Lung microvascular endothelial cell (primary cell): ENCODE measurements around the gene MMP24. TPM values are rescaled to one million over a fixed set of nuclear protein-coding genes. Genes with fewer than 3 reads are reported as not detected.
"Not testable (repeated sequence)": the region's sequence is repeated elsewhere in the genome, so short reads cannot be mapped to it uniquely, and the experiment has no call there.

Source experiments
- DNase-seq, 2 donors: peaks; one replicate each; pipeline versions ENCODE4 v3.0.0 to v3.0.0-alpha.2; 2010; ENCODE audit warnings: low read depth in 2 of 2
- total RNA-seq: library from RNA; depleted of rRNA; stranded (reverse); fragments of >200 nt; gene quantifications from 2 replicates; pipeline ENCODE4 v1.2.1, GENCODE V29; 2014

The MMP24 gene
- under 0.01 and 0.20 TPM in 2 replicates for total RNA-seq

- no peak for DNase-seq
These were observed at the start of gene MMP24 for GRCh38 chr20:35226126-35226883. MMP24 (plus strand) TSS chr20:35226690; CDS start chr20:35226739, 49 bp downstream.

GRCh38 chr20:35179292-35180212 is 46.9 kb upstream of the MMP24 start:
- no peak for DNase-seq

DNA sequence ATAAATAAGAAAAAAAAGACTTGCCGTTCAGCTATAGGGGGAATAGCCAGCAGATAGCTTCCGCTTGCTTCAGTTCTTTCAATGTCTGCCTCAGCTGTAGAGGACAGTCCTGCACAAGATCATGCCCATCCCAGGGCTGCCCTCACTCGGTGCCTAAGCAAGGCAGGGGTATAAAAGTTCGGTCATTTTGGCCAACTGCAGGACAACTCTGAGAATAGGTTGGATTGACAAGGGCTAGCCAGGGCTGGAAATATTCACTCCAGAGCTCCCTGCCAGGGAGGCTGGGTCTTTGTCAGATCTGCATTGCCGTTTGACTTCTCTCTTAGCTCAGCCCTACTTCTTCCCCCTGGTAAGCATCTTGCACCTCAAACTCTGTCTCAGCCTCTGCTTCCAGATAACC is 46.2 kb upstream of the MMP24 start:
- DNase-seq: no peak

DNA sequence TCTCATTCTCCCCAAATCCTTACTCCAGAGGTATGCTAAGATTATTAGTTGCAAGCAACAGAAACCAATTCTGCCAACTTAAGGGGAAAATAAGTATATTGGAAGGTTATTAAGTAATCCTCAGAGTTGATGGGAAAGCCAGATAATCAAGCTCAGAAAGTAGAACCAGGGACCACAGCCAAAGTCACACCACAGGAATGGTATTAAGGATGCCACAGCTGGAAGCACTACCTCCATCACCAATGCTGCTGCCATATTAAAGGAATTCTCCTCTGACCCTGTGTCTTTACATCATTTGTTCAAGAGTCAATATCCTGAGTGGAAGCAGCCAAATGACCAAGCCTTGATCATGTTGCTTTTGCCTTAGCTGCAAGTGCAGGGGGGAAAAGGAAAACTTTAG is 44.8 kb upstream of the MMP24 start:
- no peak for DNase-seq

GRCh38 chr20:35186691-35187289 is 39.7 kb upstream of the MMP24 start:
- not testable (repeated sequence) for DNase-seq

DNA sequence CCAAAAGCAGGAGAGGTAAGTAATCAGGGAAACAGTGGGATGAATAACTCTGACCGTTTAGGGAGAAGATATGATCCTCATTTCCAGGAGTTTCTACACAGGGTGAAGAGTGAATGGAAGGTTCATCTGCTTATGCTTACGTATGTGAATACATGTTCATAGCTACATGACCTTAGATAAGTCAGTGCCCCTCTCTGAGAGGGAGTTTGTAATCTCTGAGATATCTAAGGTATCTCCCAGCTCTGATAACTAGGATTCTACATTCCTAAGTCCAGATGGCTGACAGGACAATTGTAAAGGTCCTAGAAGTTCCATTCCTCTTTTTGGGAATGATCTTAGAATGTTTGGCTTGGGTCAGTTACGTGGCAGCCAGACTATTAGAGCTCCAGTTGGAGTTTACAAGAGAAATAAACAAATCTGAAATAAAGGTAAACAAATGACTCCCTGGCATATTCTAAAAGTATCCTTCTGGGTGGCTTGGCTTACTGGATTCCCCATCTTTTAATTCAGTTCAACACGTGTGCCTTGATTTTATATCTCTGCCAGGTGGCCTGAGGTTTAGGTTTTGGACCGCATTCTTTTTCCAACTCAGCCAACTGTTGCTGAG is 38.8 kb upstream of the MMP24 start:
- no peak for DNase-seq

GRCh38 chr20:35189223-35189622 is 37.3 kb upstream of the MMP24 start:
- not testable (repeated sequence) for DNase-seq

- peak in 1 of 2 donors; percentile 34 for DNase-seq
These were observed 35.9 kb upstream of the MMP24 start for GRCh38 chr20:35190556-35190955.

GRCh38 chr20:35191419-35192117 is 34.9 kb upstream of the MMP24 start:
- no peak for DNase-seq

- no peak for DNase-seq
These were observed 34.2 kb upstream of the MMP24 start for GRCh38 chr20:35192118-35192872.

- not testable (repeated sequence) for DNase-seq
These were observed 33.3 kb upstream of the MMP24 start for GRCh38 chr20:35193031-35193791.

- DNase-seq: no peak
These were observed 30.2 kb upstream of the MMP24 start for GRCh38 chr20:35196313-35196712.

DNA sequence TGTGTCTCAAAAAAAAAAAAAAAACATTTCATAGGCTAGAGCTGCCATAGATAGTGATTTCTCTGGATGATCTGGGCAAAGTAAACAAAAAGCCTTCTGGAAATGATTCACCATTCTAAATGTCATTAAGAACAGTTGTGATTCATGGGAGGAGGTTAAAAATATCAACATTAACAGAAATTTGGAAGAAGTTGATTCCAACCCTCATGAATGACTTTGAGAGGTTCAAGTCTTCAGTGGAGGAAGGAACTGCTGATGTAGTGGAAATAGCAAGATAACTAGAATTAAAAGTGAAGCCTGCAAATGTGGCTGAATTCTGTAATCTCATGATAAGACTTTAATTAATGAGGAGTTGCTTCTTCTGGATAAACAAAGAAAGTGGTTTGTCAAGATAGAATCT is 26.8 kb upstream of the MMP24 start:
- DNase-seq: peak in 1 of 2 donors; percentile 48

DNA sequence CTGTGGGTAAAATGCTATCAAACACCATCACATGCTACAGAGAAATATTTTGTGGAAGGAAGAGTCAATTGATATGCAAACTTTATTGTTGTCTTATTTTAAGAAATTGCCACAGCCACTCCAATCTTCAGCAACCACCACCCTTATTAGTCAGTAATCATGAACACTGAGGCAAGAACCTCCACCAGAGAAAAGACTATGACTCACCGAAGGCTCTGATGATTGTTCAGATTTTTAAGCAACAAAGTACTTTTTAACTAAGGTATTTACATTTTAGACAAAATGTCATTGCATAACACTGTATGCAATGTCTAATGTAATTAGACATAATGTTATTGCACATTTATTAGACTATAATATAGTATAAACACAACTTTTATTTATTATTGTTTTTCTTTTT is 26.2 kb upstream of the MMP24 start:
- DNase-seq: peak in 1 of 2 donors; percentile 69

GRCh38 chr20:35201467-35201866 is 25.0 kb upstream of the MMP24 start:
- DNase-seq: not testable (repeated sequence)

DNA sequence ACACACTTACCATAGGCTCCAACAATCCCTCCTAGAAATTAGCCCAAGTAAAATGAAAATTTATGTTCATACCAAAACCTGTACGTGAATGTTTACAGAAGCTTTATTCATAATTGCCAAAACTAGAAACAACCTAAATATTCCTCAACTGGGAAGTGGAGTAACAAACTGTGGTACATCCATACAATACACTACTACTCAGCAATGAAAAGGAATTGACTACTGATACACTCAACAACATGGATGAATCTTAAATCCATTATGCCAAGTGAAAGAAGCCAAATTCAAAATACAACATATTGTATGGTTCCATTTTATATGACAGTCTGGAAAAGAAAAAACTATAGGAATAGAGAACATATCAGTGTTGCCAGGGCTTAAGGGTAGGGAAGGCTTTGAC is 19.7 kb upstream of the MMP24 start:
- DNase-seq: no peak

DNA sequence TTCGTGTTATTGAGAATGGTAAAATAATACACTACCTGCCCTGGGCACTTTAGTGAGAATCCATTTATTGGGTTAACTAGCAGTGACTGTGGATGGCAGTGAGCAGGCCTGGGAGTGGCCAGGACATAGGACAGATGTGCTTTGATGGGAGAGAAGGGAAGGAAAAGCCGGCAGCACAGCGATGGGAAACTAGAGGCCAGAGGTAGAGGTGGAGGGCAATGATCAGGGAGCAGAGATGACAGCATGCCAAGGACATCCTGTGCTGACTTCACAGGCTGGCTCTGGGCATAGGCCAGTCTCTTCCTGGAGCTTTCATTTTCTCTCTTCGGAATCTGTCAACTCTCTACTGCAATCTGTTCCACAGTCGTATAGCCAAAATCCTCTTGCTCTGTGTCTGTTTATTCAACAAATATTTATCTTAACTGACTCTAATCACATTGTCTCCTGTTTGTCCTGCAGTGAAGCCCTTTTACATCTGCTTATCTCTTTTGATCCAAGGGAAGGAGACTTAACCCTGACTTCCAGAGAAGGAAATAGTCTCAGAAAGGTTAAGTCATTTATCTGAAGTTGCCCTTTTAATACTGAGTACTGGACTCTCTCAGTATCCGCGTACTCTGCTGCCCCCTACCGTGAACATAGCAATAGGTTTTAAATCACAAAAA is 18.4 kb upstream of the MMP24 start:
- DNase-seq: peak; percentile 86 to 95

DNA sequence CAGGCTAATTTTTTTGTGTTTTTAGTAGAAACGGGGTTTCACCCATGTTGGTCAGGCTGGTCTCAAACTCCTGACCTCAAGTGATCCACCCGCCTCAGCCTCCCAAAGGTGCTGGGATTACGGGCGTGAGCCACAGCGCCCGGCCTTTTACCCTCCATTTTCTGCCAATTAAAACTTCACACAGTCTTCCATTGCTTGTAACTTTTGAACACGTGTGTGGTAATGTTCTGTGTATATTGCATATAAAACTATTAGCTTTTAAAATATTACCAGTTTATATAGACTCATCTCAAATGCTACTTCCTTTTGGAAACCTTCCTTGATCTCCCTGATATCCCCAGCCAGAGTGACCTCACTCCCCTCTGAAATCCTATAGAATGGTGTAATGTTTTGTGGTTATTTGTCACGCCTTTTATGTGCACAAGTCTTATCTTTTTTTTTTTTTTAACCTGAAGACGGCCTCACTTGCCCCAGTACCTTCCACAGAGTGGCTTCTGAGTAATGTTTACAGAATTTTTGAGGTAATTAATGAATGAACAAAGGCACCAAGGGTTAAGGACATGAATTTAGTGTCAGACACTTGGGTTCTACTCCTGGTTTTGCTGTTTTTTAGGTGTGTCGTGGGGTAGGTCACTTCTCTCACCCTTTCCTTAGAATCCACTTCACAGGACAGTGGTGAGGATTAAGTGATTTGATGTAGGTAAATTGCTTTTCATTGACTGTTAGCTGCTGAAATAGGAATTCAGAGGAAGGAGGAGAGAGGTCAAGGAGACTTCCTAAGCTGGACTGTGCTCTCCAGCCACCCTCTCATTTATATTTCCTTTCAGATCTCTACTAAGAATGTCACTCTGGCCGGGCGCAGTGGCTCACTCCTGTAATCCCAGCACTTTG is 11.2 kb upstream of the MMP24 start:
- no peak for DNase-seq
